ENCODE data around the gene METTL17.

- TF ChIP-seq EZH2 (IDR thresholded peaks at IDR 0.05; ENCODE audit: insufficient read depth, poor library complexity, severe bottlenecking): no peak
- TF ChIP-seq EZH2phosphoT487 (IDR thresholded peaks at IDR 0.05; ENCODE audit: insufficient read depth, low read depth): no peak
Measured at GRCh38 chr14:21042918-21043317, 53.1 kb downstream of the METTL17 start.
